ENCODE results near the gene IDH3B.

IDH3B gene

GRCh38 chr20:2655331-2656116 lies 8.5 kb downstream of the IDH3B start:
- no peak for DNase-seq

GRCh38 chr20:2654831-2655230 lies 9.2 kb downstream of the IDH3B start:
- DNase-seq = no peak

- DNase-seq = no peak
Measured at GRCh38 chr20:2654384-2654822, 9.6 kb downstream of the IDH3B start.

GRCh38 chr20:2653556-2654383 lies 10.2 kb downstream of the IDH3B start:
- DNase-seq = no peak

- no peak for DNase-seq
Measured at GRCh38 chr20:2652724-2653555, 11.1 kb downstream of the IDH3B start.

GRCh38 chr20:2651772-2652723 lies 12.0 kb downstream of the IDH3B start, which contains the start of gene NOP56:
Gene NOP56, plus strand, starts transcription at chr20:2652632. Its CDS starts 29 bp downstream, at chr20:2652661.
- peak; percentile 78 for DNase-seq

- no peak for DNase-seq
Measured at GRCh38 chr20:2643708-2644107, 20.3 kb downstream of the IDH3B start.

- no peak for DNase-seq
Measured at GRCh38 chr20:2640899-2641298, 23.1 kb downstream of the IDH3B start.

GRCh38 chr20:2640260-2640659 lies 23.8 kb downstream of the IDH3B start:
- no peak for DNase-seq

GRCh38 chr20:2637246-2637645 lies 26.8 kb downstream of the IDH3B start:
- no peak for DNase-seq

- no peak for DNase-seq
Measured at GRCh38 chr20:2633381-2633780, 30.6 kb downstream of the IDH3B start.

GRCh38 chr20:2631228-2631627 lies 32.8 kb downstream of the IDH3B start:
- DNase-seq = no peak

GRCh38 chr20:2626853-2627541 lies 37.0 kb downstream of the IDH3B start:
- DNase-seq = no peak

GRCh38 chr20:2625062-2625461 lies 39.0 kb downstream of the IDH3B start:
- DNase-seq = no peak

- no peak for DNase-seq
Measured at GRCh38 chr20:2624190-2624589, 39.8 kb downstream of the IDH3B start.

GRCh38 chr20:2619961-2620595 lies 43.9 kb downstream of the IDH3B start:
- no peak for DNase-seq

- DNase-seq = no peak
Measured at GRCh38 chr20:2619337-2619736, 44.7 kb downstream of the IDH3B start.

- no peak for DNase-seq
Measured at GRCh38 chr20:2618815-2619214, 45.2 kb downstream of the IDH3B start.

- DNase-seq = no peak
Measured at GRCh38 chr20:2617099-2617714, 46.8 kb downstream of the IDH3B start.

GRCh38 chr20:2616634-2617033 lies 47.4 kb downstream of the IDH3B start:
- no peak for DNase-seq

Data from NCI-H446 treated with DMSO at 0.1 percent for 48 hours (cell line).